Measurements from ENCODE around the gene NEMP1.

DNA sequence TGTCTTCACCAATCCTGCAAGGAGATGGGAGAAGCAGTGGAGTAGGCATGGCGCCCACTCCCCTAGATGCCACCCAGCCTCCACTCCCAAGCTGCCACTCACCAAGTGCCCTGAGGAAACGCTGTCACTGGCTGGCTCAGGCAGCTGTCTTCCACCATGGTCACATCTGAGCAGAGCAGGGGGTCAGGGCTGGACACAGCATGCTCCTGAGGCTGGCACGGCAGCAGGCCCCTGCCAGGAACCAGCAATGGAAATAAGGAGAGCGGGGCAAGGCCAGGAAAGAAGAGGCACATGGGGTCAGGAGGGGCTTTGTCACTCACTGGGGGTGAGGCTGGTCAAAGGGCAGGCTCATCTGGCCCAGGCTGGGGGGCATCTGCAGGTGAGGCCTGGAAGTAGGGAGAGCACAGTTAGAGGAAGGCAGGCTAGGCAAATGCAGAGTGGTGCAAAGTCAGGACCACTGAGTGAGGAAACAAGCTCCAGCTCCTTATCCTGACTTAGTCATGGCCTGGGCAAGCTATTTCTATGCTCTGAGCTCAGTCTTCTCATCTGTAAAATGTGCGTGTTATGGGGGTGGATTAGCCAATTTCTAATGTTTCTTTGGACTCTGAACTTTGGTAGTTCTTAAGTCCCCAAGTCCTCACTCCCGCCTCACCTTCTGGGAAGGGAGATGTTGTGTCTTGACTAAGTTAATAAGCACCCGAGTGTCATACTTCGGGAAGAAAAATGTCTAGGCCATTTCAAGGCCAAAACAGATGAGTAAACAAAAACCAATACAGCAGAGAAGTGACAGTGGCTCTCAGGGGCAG, 18.4 kb upstream of the NEMP1 start:
- TF ChIP-seq, protein P1, sequence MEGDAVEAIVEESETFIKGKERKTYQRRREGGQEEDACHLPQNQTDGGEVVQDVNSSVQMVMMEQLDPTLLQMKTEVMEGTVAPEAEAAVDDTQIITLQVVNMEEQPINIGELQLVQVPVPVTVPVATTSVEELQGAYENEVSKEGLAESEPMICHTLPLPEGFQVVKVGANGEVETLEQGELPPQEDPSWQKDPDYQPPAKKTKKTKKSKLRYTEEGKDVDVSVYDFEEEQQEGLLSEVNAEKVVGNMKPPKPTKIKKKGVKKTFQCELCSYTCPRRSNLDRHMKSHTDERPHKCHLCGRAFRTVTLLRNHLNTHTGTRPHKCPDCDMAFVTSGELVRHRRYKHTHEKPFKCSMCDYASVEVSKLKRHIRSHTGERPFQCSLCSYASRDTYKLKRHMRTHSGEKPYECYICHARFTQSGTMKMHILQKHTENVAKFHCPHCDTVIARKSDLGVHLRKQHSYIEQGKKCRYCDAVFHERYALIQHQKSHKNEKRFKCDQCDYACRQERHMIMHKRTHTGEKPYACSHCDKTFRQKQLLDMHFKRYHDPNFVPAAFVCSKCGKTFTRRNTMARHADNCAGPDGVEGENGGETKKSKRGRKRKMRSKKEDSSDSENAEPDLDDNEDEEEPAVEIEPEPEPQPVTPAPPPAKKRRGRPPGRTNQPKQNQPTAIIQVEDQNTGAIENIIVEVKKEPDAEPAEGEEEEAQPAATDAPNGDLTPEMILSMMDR (optimal IDR thresholded peaks at IDR 0.05 in 1 of 3, IDR thresholded peaks at IDR 0.05 in 1 of 3, conservative IDR thresholded peaks at IDR 0.05 in 1 of 3; ENCODE audit: extremely low read depth in 1 of 3, insufficient read depth in 2 of 3, low read length in 3 of 3), result no peak
- no peak for TF ChIP-seq EZH2 (IDR thresholded peaks at IDR 0.05; ENCODE audit: low read length)
